Activated CD4-positive, alpha-beta T cell treated with anti-CD3 and anti-CD28 coated beads, Interleukin-2, amount 50 U/mL, for 1 hour (primary cell): ENCODE measurements around the gene GALC.
A peak's percentile ranks its signal among the peaks of the same experiment; 100 is the strongest.
"Not testable (repeated sequence)": the region's sequence is repeated elsewhere in the genome, so short reads cannot be mapped to it uniquely, and the experiment has no call there.

Experiments
- DNase-seq: peaks from one replicate; pipeline ENCODE4 v3.0.0-alpha.2; 2020

The GALC gene

DNA sequence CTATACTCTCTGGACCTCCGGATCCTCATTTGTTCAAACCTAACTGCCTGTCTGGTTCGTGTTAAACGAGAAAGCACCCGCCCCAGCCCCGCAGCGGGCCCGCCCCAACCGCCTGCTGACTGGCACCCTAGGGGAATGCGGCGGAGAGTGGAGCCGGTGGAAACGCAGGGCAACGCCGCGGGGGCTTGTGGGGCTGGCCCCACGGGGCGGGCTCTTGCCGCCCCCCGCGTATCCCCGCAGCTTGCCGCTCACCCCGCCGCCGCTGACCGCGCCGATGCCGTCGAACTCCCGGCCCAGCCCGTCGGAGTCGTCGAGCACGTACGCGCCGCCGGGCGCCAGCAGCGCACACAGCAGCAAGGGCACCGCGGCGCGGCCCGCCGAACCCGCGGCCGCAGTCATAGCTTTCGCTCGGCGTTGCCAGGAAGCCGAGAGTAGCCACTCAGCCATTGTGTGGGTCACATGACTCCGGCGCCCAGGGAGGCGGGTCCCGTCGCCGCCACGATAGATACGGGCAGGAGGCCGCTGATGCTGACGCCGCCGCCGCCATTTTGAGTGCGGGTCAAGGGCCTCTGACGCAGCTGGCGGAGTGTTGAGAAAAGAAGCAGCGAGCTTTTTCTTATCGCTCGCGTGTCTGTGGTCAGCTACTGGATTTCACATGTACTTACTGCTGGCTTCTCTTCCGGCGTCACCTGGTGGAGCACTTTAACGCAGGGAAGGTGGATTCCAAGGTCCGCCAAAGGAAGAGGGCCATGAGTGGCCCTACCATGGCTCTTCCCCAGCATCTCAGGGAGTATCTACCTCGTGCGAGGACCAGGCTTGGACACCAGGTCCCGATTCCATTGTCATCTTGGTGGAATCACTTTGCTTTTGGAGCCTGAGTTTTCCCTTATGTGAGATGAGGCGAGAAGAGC is at the start of gene GALC:
GALC (minus strand) TSS at position 465 of the 911 bp plus-strand sequence; CDS start at position 447, 18 bp downstream.
- peak; percentile 94 for DNase-seq

DNA sequence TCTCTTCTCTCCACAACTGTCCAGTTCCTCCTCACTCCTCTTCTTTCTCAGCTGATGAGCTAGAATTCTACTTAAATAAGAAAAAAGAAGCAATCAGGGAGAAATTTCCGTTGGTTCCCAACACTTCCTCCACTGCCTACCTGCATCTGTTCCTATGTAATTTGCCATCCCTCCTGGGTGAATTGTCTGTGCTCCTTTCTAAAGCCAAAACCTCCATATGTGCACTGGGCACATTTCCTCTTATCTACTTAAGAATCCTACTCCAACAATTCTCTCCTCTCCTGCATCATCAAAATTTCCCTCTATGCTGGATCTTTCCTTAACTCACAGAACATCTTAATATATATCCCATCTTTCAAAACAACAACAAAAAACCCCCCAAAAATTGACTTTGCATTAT is 47.2 kb upstream of the GALC start:
- no peak for DNase-seq

DNA sequence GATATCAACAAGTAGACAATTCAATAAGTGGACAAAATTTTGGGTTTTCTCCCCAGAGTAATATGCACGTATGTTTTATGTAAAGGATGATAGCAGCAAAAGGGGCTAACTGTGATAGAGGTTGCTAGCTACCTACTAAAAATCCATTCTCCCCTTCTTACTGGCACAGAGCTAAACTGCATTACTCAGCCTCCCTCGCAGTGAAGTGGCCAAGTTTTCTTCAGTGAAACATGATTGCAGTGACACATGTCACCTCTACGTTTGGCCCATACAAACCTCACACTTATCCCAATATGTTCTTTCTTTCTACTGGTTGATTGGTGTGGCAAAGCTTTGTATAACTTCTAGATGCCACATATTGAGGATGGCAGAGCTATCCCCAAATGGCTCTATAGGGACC is 46.2 kb upstream of the GALC start:
- no peak for DNase-seq

DNA sequence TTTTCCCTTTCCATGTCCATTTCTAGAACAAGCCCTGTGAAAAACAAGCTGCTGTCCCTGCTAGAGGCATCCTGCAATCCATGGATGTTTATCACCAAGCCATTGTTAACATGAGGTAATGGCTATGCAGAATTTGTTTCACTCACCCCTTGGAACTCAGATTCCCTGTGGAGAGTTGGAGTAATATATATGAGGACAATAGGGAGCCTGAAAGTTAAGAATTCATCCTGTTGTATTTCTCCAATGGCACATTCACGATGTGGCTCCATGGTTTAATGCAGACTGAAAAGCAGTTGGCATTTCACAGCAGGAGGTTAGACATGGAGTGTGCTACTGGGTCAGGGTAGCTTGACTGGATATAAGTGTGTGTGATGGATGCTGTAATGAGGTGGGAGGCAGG is 44.3 kb upstream of the GALC start:
- DNase-seq, result no peak

DNA sequence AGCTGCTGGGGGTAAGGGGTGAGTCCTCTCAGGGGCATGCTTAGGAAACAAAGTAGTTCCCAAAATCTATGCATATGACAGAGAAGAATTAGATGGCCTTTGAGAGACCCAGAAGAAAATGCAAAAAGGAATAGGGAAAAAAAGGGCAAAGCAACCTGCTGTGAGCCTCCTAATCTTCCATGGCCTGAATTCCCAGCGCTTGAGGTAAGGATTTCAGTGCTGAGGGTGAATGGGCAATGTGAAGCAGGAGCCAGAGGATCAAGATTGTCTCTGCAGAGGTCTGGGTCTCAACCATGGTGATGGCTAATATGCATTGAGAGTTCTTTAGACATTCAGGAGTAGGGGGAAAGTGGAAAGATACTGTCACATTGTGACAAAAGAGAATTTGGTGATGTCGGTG is 43.4 kb upstream of the GALC start:
- no peak for DNase-seq

DNA sequence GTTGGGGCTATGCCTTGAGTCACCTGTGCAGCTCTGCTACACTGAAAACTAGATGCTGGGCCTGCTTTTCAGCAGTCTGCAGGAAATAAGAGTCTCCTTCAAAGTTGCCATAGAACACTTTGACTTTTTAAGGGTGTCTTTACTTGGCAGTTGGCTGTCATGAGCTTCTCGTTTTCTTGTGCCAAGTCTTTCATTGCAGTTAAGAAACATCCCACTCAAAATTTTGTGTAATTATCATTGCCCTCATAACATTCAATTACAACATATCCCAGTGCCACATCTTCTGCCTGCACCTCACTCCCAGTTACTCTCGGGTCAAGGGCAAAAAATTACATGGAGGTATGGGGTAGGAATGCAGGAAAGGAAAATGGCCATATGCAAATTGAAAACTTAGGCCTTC is 41.1 kb upstream of the GALC start:
- DNase-seq, result no peak

DNA sequence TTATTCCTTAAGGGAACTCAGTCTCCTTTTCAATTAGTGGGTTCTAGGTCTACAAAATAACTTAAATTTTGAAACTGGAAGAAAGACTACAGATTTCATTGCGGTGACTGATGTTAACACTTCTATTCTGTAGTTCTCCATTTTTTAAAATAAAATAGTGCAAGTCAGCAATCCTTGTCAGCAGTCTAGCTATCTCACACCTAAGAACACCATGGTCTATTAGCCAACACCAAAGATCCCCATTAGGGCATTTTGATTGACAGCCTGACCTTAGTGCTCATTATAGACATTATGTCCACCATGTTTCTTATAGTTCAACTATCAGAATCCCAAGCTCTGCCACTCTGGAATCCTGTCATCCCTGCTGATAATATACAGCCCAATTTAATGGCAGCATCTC is 39.4 kb upstream of the GALC start:
- DNase-seq, result no peak

DNA sequence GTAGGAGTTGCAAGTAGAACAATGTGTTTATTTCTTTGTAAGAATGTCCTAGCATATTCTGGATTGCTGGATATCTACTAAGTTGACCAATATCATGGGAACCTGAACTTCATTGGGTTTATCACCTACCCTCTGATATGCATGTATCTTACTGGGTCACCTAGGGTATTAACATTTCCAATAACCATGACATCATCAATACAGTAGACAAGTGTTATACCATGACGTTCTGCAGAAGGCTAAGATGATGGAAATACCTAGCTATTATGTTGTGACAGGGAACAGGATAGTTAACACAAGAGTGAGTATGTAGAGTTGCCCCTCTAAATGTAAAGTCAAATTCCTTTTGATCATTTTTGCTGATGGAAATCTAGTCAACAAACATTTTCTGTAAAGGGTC is 37.9 kb upstream of the GALC start:
- no peak for DNase-seq

DNA sequence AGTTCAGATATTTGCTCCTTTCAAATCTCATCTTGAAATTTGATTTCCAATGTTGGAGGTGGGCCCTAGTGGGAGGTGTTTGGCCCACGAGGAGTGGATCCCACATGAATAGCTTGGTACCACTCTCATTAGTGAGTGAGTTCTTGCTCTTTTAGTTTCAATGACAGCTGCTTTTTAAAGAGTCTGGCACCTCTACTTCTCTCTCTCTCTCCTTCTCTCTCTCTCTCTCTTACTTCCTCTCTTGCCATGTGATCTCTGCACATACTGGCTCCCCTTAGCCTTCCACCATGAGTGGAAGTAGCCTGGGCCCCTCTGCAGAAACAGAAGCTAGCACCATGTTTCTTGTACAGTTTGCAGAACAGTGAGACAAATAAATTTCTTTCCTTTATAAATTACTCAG is 37.1 kb upstream of the GALC start:
- DNase-seq, result no peak

DNA sequence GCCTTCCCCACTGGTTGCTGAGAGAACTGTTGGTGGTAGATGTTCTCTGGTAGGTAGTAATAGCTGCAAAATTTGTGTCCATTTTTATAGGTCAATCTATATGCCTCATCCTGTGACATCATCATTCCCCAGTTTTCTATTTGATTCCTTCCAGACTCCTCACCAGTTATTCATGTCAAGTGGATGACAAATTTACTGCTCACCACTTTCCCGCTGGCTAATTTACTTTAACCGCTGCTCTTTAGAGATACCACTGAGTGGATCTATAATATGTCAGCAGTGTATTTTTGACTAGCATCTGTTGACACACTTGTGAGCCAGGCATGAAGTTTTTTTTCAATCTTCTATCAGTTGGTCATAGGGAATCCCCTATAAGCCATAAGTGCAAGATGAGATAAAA is 36.5 kb upstream of the GALC start:
- DNase-seq, result no peak

DNA sequence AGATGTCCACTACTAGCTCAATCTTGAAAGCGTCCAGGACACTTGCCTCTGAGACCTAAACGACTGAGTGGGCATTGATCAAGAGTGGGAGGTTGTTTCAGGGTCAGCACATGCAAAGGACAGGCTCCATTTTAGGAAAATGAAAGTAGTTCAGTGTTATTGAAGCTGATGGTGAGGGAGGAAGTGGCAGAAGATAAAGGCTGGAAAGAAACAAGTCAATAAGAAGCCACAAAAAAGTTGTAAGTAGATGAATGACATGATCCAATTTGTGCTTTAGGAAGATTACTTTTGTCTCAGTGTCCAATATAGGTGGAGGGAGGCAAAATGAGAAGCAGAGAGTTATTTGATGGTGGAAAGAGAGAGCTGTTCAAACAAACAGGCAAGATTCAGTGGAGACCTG is 33.9 kb upstream of the GALC start:
- DNase-seq, result no peak

DNA sequence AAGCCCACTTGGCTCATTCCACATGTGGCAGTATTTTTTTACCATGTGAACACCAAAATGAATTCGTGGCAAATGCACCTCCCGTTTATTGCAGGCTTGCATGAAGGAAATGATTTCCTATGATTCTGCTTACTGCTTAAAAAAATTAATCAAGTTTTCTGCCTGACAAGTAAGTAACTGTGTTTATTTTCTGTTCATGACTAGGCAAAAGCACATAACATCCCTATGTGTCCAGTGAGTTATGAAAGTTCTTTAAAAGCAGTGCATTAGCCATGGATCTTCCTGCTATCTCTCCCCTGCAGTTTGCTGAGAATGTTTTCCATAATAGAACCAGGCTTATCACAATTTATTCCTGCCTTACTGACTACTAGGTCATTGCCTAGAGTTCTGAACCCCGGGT is 32.3 kb upstream of the GALC start:
- no peak for DNase-seq

DNA sequence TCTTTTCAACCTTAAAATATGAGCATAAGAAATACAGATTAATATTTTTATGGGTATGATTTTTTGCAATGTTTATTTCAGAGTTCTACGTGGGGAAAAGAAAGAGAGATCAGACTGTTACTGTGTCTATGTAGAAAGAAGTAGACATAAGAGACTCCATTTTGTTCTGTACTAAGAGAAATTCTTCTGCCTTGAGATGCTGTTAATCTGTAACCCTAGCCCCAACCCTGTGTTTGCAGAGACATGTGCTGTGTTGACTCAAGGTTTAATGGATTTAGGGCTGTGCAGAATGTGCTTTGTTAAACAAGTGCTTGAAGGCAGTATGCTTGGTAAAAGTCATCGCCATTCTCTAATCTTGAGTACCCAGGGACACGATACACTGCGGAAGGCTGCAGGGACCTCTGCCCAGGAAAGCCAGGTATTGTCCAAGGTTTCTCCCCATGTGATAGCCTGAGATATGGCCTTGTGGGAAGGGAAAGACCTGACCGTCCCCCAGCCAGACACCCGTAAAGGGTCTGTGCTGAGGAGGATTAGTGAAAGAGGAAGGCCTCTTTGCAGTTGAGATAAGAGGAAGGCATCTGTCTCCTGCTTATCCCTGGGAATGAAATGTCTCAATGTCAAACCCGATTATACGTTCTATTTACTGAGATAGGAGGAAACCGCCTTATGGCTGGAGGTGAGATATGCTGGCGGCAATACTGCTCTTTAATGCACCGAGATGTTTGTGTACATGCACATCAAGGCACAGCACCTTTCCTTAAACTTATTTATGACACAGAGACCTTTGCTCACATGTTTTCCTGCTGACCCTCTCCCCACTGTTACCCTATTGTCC is 31.5 kb upstream of the GALC start:
- DNase-seq, result not testable (repeated sequence)

DNA sequence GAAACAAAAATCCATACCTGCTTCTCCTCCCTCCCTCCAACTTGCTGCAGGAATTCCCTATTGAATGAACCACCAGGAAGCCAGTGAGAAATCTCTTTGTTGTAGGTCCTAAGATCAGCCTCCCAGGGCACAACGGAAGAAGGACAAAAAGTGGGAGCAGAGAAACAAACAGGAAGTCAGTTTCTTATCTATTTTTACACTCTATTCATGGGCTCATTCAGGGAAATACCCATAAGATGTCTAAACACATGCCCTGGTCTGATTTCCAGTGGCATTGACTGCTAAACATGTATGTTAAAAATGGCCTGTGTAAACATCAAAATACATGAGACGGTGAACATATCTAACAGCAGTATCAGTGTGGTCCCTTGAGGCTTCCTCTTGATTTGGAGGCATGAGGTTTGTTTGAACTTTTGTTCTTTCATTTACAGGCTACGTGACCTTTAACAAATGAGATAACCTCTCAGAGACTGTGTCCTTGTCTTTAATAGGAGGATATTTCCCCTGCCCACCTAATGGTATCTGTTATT is 30.7 kb upstream of the GALC start:
- DNase-seq, result no peak

DNA sequence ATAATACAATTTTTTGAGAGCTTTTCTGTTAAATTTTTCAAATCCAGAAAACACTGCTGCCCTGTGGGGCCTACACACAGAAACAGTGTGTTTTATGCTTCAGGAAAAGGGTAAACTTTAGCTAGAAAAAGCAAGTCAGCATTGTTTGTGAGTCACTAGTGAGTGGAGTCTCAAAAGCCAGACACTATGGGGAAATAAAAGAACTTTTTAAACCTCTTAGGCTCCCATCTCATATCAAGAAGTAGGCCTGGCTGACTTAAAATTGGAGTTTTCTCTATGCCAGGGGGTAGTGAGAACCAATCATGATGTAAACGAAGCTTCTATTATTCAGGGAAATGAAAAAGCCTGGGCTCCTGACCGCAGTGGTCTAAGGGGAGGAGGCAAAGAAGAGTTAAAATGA is 24.6 kb upstream of the GALC start:
- DNase-seq, result no peak

DNA sequence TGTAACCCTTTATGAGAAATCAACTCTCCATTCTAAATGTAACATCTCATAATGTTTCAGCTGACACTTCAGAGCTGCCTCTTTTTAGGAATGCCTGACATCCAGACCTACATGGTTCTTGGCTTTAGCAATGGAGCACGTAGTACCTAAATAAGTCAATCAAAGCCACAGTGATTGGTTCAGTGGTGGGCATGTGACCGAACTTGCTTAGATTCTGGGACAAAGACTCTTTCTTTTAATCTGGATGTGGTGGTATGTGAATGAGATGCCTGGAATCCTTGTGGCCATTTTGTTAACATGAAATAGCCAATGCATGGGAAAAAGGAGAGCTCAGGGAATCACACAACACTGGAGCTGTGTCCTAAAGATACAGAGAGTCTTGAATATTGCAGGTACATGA is 23.8 kb upstream of the GALC start:
- DNase-seq, result no peak

DNA sequence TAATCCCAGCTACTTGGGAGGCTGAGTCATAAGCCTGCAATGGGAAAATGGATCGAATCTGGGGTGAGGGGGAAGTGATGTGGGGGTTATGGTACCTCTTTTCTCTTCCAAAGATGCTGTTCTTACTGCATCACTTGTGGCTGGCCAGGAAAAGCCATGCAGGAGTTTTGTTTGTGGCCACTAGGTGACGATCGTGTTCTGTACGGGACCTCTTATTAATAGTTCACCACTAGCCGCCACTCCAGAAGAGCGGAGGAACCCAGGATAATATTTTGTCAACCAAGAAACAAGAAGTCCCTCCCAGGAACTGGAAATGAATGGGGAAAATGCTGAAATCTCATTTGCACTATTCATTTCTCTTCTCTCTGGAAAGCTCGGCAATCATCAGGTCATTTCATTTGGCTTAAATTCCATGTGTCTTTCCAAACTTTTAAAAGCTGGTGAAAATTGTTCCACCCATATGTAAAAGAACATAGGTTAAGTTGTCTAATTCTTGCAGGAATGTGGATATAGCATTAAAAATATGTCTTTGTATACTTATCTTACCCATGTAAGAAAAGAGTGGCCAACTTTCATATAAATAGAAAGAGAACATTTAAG is 20.9 kb upstream of the GALC start:
- peak; percentile 21 for DNase-seq

DNA sequence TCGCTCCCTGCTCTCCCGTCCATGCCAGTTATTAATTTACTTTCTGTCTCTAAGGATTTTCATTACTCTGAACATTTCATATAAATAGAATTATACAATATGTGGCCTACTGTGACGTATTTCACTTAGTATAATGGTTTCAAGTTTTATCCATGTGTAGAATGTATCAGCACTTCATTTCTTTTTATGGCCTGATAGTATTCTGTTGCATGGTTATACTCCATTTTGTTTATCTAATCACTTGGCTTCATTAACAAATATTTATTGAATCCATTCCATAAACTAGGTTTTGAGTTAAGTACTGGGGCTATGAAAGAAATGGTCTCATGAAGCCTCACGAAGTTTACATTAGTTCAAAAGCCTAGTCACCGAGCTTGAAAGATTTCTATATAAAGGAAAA is 19.5 kb upstream of the GALC start:
- no peak for DNase-seq

DNA sequence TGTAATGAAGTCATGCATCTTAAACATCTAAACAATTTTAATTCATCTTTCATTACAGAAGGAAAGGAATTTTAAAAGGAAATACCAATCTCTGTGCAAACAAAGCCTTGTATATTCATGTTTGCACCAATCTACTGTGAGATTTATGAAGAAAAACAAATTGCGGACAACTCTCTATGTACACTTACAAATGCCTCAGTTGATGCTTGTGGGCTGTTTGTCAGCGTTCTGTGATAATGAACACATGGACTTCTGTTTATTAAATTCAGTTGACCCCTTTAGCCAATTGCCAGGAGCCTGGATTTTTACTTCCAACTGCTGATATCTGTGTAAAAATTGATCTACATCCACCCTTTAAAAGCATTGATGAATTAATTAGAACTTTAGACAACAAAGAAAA is 17.3 kb upstream of the GALC start:
- no peak for DNase-seq

DNA sequence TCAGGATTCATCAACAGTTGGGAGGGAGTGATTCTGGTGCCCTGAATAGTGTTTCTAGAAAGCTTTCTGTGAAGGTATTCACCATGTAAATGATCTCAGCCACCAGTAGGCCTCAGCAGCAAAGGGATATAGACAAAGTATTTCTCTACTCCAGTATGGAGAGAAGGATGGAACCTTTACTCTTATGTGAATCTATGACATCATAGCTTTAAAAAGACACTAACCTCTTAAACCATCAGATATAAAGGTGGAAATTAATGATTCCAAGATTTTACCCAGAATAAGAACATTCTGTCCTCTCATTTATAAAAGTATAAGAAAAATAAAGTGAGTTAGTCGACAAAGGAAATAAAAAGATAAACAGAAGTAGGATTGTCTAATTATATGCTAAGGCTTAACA is 16.5 kb upstream of the GALC start:
- DNase-seq, result no peak

DNA sequence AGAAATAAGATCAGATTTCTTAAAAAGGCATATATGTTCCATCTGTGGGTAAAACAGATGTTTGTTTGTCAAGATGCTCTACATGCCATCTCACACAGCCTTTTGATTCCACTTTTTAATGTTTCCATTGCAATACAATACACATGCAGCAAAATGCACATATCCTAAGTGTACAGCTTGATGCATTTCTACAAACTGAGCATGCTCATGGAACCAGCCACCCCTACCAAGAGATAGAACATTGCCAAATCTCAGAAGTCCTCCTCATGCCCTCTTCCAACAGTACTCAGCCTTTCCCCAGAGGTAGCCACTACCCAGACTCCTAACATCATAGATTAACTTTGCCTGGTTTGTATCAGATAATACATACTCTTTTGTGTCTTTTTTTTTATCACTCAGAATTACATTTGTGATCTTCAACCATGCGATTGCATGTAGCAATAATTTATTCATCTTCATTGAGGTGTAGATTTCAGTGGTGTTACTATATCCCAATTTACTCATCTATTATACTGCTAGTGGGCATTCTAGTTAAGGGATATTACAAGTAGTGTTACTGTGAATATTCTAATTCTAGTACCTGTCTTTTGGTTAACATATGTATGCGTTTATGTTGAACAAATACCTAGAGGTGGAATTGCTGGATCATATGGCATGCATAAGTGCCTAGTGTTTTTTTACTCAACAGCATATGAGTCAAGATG is 15.2 kb upstream of the GALC start:
- no peak for DNase-seq

DNA sequence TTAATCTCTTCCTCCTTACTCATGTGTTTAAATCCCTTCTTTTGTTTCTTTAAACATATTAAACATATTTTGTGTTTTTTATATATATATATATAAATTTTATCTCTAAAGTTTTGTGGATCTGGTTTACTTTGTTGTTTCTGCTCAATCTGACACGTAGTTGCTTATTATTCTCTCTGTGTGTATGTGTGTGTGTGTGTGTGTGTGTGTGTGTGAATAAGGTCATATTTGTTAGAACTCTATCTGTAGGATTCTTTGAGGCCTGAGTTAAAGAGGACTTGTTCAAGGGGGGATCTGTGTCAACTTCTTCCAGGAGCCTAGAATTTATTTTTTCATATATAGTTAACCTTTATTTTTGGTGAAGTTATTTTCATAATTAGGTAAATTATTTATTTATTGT is 14.6 kb upstream of the GALC start:
- no peak for DNase-seq
